Endothelial cell of umbilical vein (primary cell): ENCODE measurements around the gene RASGRF2. TPM values are rescaled to one million over a fixed set of nuclear protein-coding genes. Genes with fewer than 3 reads are reported as not detected.

Source experiments
- BruUV-seq: library from RNA; stranded (reverse); fragments of 400-500 nt; replicated peaks from 2 replicates; lab custom pipeline; 2021; lab: Mats Ljungman, UMichigan
- CTCF ChIA-PET: fragments of 300-600, 350-600 bp; sonication (Branson Sonifier 250); formaldehyde crosslinking; loops from one replicate; lab custom pipeline; 2021; ENCODE audit warnings: antibody characterized with exemption, inconsistent platforms; lab: Charles Lee
- POLR2A ChIA-PET: fragments of 300-600, 350-600 bp; sonication (Branson Sonifier 250); formaldehyde crosslinking; loops from one replicate; lab custom pipeline; 2021; ENCODE audit warnings: antibody characterized with exemption, inconsistent platforms; lab: Charles Lee
- DNase-seq: peaks from one replicate; pipeline ENCODE4 v3.0.0-alpha.2; 2011; ENCODE audit warnings: low read depth, low spot score
- FAIRE-seq: peaks from 2 replicates; lab custom pipeline; 2011; peaks lifted over from hg19 to GRCh38; lab: Jason Lieb, UNC
- H2AFZ ChIP-seq: 2 replicates; pipeline ENCODE4 v1.6.0; 2012; ENCODE audit warnings: low read depth, low read length, control low read depth, inconsistent platforms
- H3K27ac ChIP-seq: 2 replicates; pipeline ENCODE4 v1.5.1; 2011; ENCODE audit warnings: low read depth, mild to moderate bottlenecking, control low read depth, low read length, moderate library complexity; ENCODE audit not compliant: insufficient read depth
- H3K27me3 ChIP-seq, 2 experiments: 2 replicates each; pipeline versions ENCODE4 v1.6.0 to v1.6.1; 2011; ENCODE audit warnings: low read length in 2 of 2, mixed read lengths in 1 of 2; ENCODE audit not compliant: control insufficient read depth in 2 of 2, insufficient read depth in 2 of 2
- H3K36me3 ChIP-seq, 2 experiments: 2 replicates in 1 of 2; 3 replicates in 1 of 2; pipeline ENCODE4 v1.5.1; 2011; ENCODE audit warnings: low read length in 2 of 2, mild to moderate bottlenecking in 1 of 2, moderate library complexity in 1 of 2; ENCODE audit not compliant: control insufficient read depth in 2 of 2, insufficient read depth in 2 of 2; ENCODE audit errors: extremely low read depth in 1 of 2
- H3K4me1 ChIP-seq: 3 replicates; pipeline ENCODE4 v1.5.1; 2011; ENCODE audit warnings: mild to moderate bottlenecking, low read length; ENCODE audit not compliant: control insufficient read depth, insufficient read depth; ENCODE audit errors: extremely low read depth
- H3K4me2 ChIP-seq: 2 replicates; pipeline ENCODE4 v1.6.1; 2011; ENCODE audit warnings: low read length, control low read depth, mixed read lengths; ENCODE audit not compliant: insufficient read depth
- H3K4me3 ChIP-seq, 3 experiments: fragments of 200-600 bp in 1 of 3; sonication (generic), shearing (Covaris generic) in 1 of 3; replicated peaks in 1 of 3; 2 replicates each; pipeline ENCODE4 v1.5.1; 2011 to 2016; ENCODE audit warnings: control low read depth in 3 of 3, low read length in 3 of 3, mild to moderate bottlenecking in 2 of 3, inconsistent platforms in 1 of 3, low read depth in 1 of 3, moderate library complexity in 1 of 3; ENCODE audit not compliant: insufficient read depth in 1 of 3
- H3K79me2 ChIP-seq: 2 replicates; pipeline ENCODE4 v1.6.0; 2012; ENCODE audit warnings: low read length, inconsistent platforms; ENCODE audit not compliant: control insufficient read depth, insufficient read depth
- H3K9ac ChIP-seq: replicated peaks from 2 replicates; pipeline ENCODE3; 2011; ENCODE audit warnings: low read length, control low read depth; ENCODE audit not compliant: insufficient read depth; ENCODE audit errors: extremely low read depth
- H3K9me1 ChIP-seq: replicated peaks from 3 replicates; pipeline ENCODE4 v1.6.0; 2011; ENCODE audit warnings: mild to moderate bottlenecking, low read length; ENCODE audit not compliant: control insufficient read depth, insufficient read depth; ENCODE audit errors: extremely low read depth
- H3K9me3 ChIP-seq: replicated peaks from 2 replicates; pipeline ENCODE4 v1.5.1; 2012; ENCODE audit warnings: low read length, inconsistent platforms; ENCODE audit not compliant: control insufficient read depth, insufficient read depth
- H4K20me1 ChIP-seq: replicated peaks from 2 replicates; pipeline ENCODE3; 2011; ENCODE audit warnings: mild to moderate bottlenecking, low read length; ENCODE audit not compliant: control insufficient read depth, insufficient read depth; ENCODE audit errors: extremely low read depth
- CTCF ChIP-seq, 2 donors: IDR thresholded peaks; 1 replicate in 1 of 2; 2 replicates in 1 of 2; pipeline ENCODE4 v1.5.1; 2011; ENCODE audit warnings: low read length in 2 of 2, mild to moderate bottlenecking in 2 of 2, moderate library complexity in 2 of 2, control low read depth in 1 of 2, inconsistent platforms in 1 of 2, low read depth in 1 of 2; ENCODE audit not compliant: insufficient read depth in 1 of 2; ENCODE audit errors: extremely low read depth in 1 of 2
- EZH2 ChIP-seq: IDR thresholded peaks from 2 replicates; pipeline ENCODE4 v1.6.1; 2012; ENCODE audit warnings: borderline replicate concordance, low read depth, mild to moderate bottlenecking, moderate library complexity, low read length, inconsistent platforms; ENCODE audit not compliant: severe bottlenecking
- FOS ChIP-seq: IDR thresholded peaks from 2 replicates; pipeline ENCODE4 v1.6.1; 2011; ENCODE audit warnings: mild to moderate bottlenecking, low read length, moderate library complexity, borderline replicate concordance; ENCODE audit not compliant: insufficient read depth
- GATA2 ChIP-seq: IDR thresholded peaks from 2 replicates; pipeline ENCODE4 v1.7.0; 2011; ENCODE audit warnings: low read depth, mild to moderate bottlenecking, moderate library complexity, mixed read lengths, low read length; ENCODE audit not compliant: insufficient read length, insufficient read depth
- JUN ChIP-seq: IDR thresholded peaks from 2 replicates; pipeline ENCODE4 v1.6.1; 2011; ENCODE audit warnings: borderline replicate concordance, low read depth; ENCODE audit not compliant: insufficient read length, insufficient read depth
- MAX ChIP-seq: IDR thresholded peaks from 2 replicates; pipeline ENCODE4 v1.6.1; 2011; ENCODE audit not compliant: insufficient read depth, insufficient read length
- POLR2A ChIP-seq: IDR thresholded peaks from 2 replicates; pipeline ENCODE4 v1.6.1; 2012; ENCODE audit warnings: low read depth, mild to moderate bottlenecking, control low read depth, low read length
- POLR2AphosphoS5 ChIP-seq: IDR thresholded peaks from 2 replicates; pipeline ENCODE4 v1.6.1; 2012; ENCODE audit warnings: low read depth, mild to moderate bottlenecking, control low read depth, low read length, moderate library complexity; ENCODE audit not compliant: insufficient read depth
- dilution Hi-C: fragments of 300-500 bp; cut with MboI; formaldehyde crosslinking; loops from one replicate; pipeline ENCODE4 v1.15.0; 2019; ENCODE audit warnings: low sequenced_read_pairs; ENCODE audit not compliant: extremely low pct_ligation_motif_present
- intact Hi-C: fragments of 100-400 bp; cut with micrococcal nuclease; formaldehyde crosslinking; loops from one replicate; pipeline ENCODE4 v1.10.0; 2022
- polyA plus RNA-seq, 4 experiments: library from polyadenylated mRNA; depleted of rRNA in 3 of 4; stranded (reverse) in 3 of 4; unstranded in 1 of 4; fragments of >200 nt; gene quantifications; 2 replicates each; pipeline versions ENCODE4 v1.2.1 to v1.2.3, GENCODE V29; 2011 to 2012; ENCODE audit warnings: missing spikeins in 1 of 4
- total RNA-seq: library from RNA; stranded (reverse); gene quantifications from 2 replicates; pipeline ENCODE4 v1.2.3, GENCODE V29; 2021

The RASGRF2 gene
- total and polyA plus RNA-seq, 2 donors (not counting 3 experiments of a cell fraction or from before 2014, with no cell fraction given): 0.41 to 4.0 TPM

GRCh38 chr5:81065492-81065891, 105.3 kb downstream of the RASGRF2 start:
- no peak overlapping the region for H2AFZ ChIP-seq
- no peaks in the 10 kb centered on the region for H3K27me3 ChIP-seq
- POLR2A ChIA-PET: no interaction called here
- no peak for FAIRE-seq
- no peak overlapping the region for H3K4me2 ChIP-seq
- H3K9me1 ChIP-seq: no peaks in the 10 kb centered on the region
- H3K36me3 ChIP-seq: no peaks in the 10 kb centered on the region
- no peaks in the 10 kb centered on the region for H3K9me3 ChIP-seq
- H3K4me3 ChIP-seq: no peak overlapping the region
- peaks cover 8% of the 10 kb centered on the region for H3K4me1 ChIP-seq
- BruUV-seq: no TSS peak
- H4K20me1 ChIP-seq: no peaks in the 10 kb centered on the region
- CTCF ChIA-PET: interaction anchor here (1.0 kb wide), 1 partner anchor 43 kb away, joined by 5 read pairs; no protein-coding TSS in a partner anchor
- H3K27ac ChIP-seq: no peak overlapping the region
- no peaks in the 10 kb centered on the region for H3K79me2 ChIP-seq
- no peak for DNase-seq
- intact Hi-C loops (no loop called here), dilution Hi-C loops (no loop called here)
- H3K9ac ChIP-seq: no peak overlapping the region
- TF ChIP-seq POLR2AphosphoS5 (no peak), FOS (no peak), EZH2 (no peak), MAX (no peak), GATA2 (no peak), JUN (no peak), CTCF (IDR thresholded peaks at IDR 0.05; ENCODE audit: extremely low read depth in 1 of 2, insufficient read depth in 1 of 2, low read depth in 1 of 2, low read length in 2 of 2) (no peak), POLR2A (no peak)
